Activated CD8-positive, alpha-beta memory T cell treated with anti-CD3 and anti-CD28 coated beads for 24 hours (primary cell): Measurements from ENCODE around the gene TPM1.
"Not testable (repeated sequence)": the region's sequence is repeated elsewhere in the genome, so short reads cannot be mapped to it uniquely, and the experiment has no call there.

Source experiments
- DNase-seq: peaks from one replicate; pipeline ENCODE4 v3.0.0-alpha.2; 2020

TPM1 gene

GRCh38 chr15:63099581-63099980, 57.0 kb downstream of the TPM1 start:
- DNase-seq: not testable (repeated sequence)

- no peak for DNase-seq
These were observed 60.9 kb downstream of the TPM1 start for GRCh38 chr15:63103416-63103815.

GRCh38 chr15:63104727-63105126, 62.2 kb downstream of the TPM1 start:
- DNase-seq: no peak

GRCh38 chr15:63105354-63105753, 62.8 kb downstream of the TPM1 start:
- not testable (repeated sequence) for DNase-seq

- DNase-seq: no peak
These were observed 65.5 kb downstream of the TPM1 start for GRCh38 chr15:63107895-63108546.

- no peak for DNase-seq
These were observed 67.0 kb downstream of the TPM1 start for GRCh38 chr15:63109498-63109897.

GRCh38 chr15:63109920-63110319, 67.4 kb downstream of the TPM1 start:
- no peak for DNase-seq

GRCh38 chr15:63110428-63111026, 68.0 kb downstream of the TPM1 start:
- DNase-seq: no peak

- no peak for DNase-seq
These were observed 68.9 kb downstream of the TPM1 start for GRCh38 chr15:63111481-63111880.

GRCh38 chr15:63112871-63113270, 70.3 kb downstream of the TPM1 start:
- no peak for DNase-seq

GRCh38 chr15:63114465-63114864, 71.9 kb downstream of the TPM1 start:
- no peak for DNase-seq
